GM12878 (cell line): ENCODE data around the gene SLC16A6. TPM values are rescaled to one million over a fixed set of nuclear protein-coding genes. Genes with fewer than 3 reads are reported as not detected.
"Not testable (repeated sequence)": the region's sequence is repeated elsewhere in the genome, so short reads cannot be mapped to it uniquely, and the experiment has no call there.

ENCODE experiments used
- ATAC-seq: fragments of 200-7000 bp; cut with Tn5 transposase; 3 replicates; pipeline ENCODE4 v1.9.1; 2020; ENCODE audit warnings: mild to moderate bottlenecking, moderate library complexity
- BruUV-seq: library from RNA; stranded (reverse); fragments of 400-500 nt; replicated peaks from 2 replicates; lab custom pipeline; 2021; lab: Mats Ljungman, UMichigan
- CTCF ChIA-PET: fragments of 300-600 bp; sonication (Branson Sonifier 250); formaldehyde crosslinking; extraction: SDS; loops from one replicate; lab custom pipeline; 2021; ENCODE audit warnings: inconsistent platforms; lab: Yijun Ruan, JAX
- POLR2A ChIA-PET: fragments of 350-600 bp; formaldehyde crosslinking; extraction: SDS; loops from one replicate; lab custom pipeline; 2021; ENCODE audit warnings: inconsistent platforms; lab: Charles Lee
- RAD21 ChIA-PET: fragments of 300-600 bp; sonication (Branson Sonifier 250); formaldehyde crosslinking; loops from one replicate; lab custom pipeline; 2023; ENCODE audit warnings: antibody characterized with exemption; ENCODE audit not compliant: unreplicated experiment; lab: Charles Lee
- SMC1A ChIA-PET: fragments of 300-600 bp; sonication (Branson Sonifier 250); formaldehyde crosslinking; loops from one replicate; lab custom pipeline; 2023; ENCODE audit not compliant: unreplicated experiment, uncharacterized antibody; lab: Charles Lee
- DNase-seq: peaks from one replicate; pipeline ENCODE4 v3.0.0-alpha.2; 2011; ENCODE audit warnings: low read depth, low spot score
- FAIRE-seq: peaks from 3 replicates; lab custom pipeline; 2011; peaks lifted over from hg19 to GRCh38; lab: Jason Lieb, UNC
- H2AFZ ChIP-seq: 2 replicates; pipeline ENCODE4 v1.6.0; 2011; ENCODE audit warnings: low read depth, low read length, control low read depth; ENCODE audit not compliant: control insufficient read depth
- H3K27ac ChIP-seq: 2 replicates; pipeline ENCODE4 v1.5.1; 2011; ENCODE audit warnings: control low read depth; ENCODE audit not compliant: control insufficient read depth, insufficient read depth
- H3K27me3 ChIP-seq, 2 experiments: replicated peaks in 1 of 2; 2 replicates each; pipeline versions ENCODE4 v1.6.0 to v1.6.1; 2011; ENCODE audit warnings: low read length in 1 of 2; ENCODE audit not compliant: control insufficient read depth in 2 of 2, insufficient read depth in 2 of 2
- H3K36me3 ChIP-seq, 2 experiments: 2 replicates each; pipeline ENCODE4 v1.5.1; 2011; ENCODE audit warnings: low read length in 1 of 2; ENCODE audit not compliant: control insufficient read depth in 2 of 2, insufficient read depth in 2 of 2
- H3K4me1 ChIP-seq: 2 replicates; pipeline ENCODE4 v1.6.1; 2011; ENCODE audit warnings: mild to moderate bottlenecking, low read length, moderate library complexity, mixed read lengths; ENCODE audit not compliant: control insufficient read depth, insufficient read depth
- H3K4me2 ChIP-seq: 2 replicates; pipeline ENCODE4 v1.6.0; 2011; ENCODE audit warnings: control low read depth; ENCODE audit not compliant: control insufficient read depth, insufficient read depth
- H3K4me3 ChIP-seq: fragments of 200-600 bp; sonication (generic); 2 replicates; pipeline ENCODE4 v1.5.1; 2016
- H3K79me2 ChIP-seq: 2 replicates; pipeline ENCODE4 v1.6.0; 2011; ENCODE audit warnings: low read length; ENCODE audit not compliant: control insufficient read depth, insufficient read depth
- H3K9ac ChIP-seq: 2 replicates; pipeline ENCODE4 v1.8.0; 2011; ENCODE audit warnings: low read length, control low read depth, mixed read lengths; ENCODE audit not compliant: control insufficient read depth, insufficient read depth
- H3K9me3 ChIP-seq: replicated peaks from 3 replicates; pipeline ENCODE4 v1.5.1; 2011; ENCODE audit warnings: mild to moderate bottlenecking, low read length; ENCODE audit not compliant: control insufficient read depth, insufficient read depth
- H4K20me1 ChIP-seq: 2 replicates; pipeline ENCODE4 v1.6.0; 2011; ENCODE audit not compliant: control insufficient read depth, insufficient read depth
- ATF7 ChIP-seq: fragments of 450-650 bp; IDR thresholded peaks from 2 replicates; pipeline ENCODE4 v1.6.1; 2016; ENCODE audit warnings: low read depth, mild to moderate bottlenecking
- CEBPB ChIP-seq, 2 experiments: fragments of 150-350 bp in 1 of 2; IDR thresholded peaks; 2 replicates each; pipeline ENCODE4 v1.6.1; 2012 to 2014; ENCODE audit warnings: low read depth in 2 of 2, low read length in 2 of 2, borderline replicate concordance in 1 of 2, inconsistent platforms in 1 of 2
- EED ChIP-seq: sonication (generic); IDR thresholded peaks from 2 replicates; pipeline ENCODE4 v1.6.1; 2016; ENCODE audit warnings: antibody characterized with exemption, low read depth
- EP300 ChIP-seq, 2 experiments: fragments of 150-350 bp in 1 of 2; IDR thresholded peaks; 2 replicates each; pipeline ENCODE4 v1.6.1; 2011 to 2012; ENCODE audit warnings: low read depth in 2 of 2, low read length in 2 of 2, borderline replicate concordance in 1 of 2, improper control_type of control experiment in 1 of 2, inconsistent platforms in 1 of 2; ENCODE audit not compliant: control insufficient read depth in 1 of 2
- KLF5 ChIP-seq: fragments of 450-650 bp; IDR thresholded peaks from 2 replicates; pipeline ENCODE4 v1.6.1; 2014; ENCODE audit warnings: mild to moderate bottlenecking; ENCODE audit not compliant: partially characterized antibody
- MTA2 ChIP-seq: fragments of 450-650 bp; IDR thresholded peaks from 2 replicates; pipeline ENCODE4 v1.6.1; 2016; ENCODE audit warnings: low read depth, mild to moderate bottlenecking, moderate library complexity
- MXI1 ChIP-seq: fragments of 150-350 bp; IDR thresholded peaks from 2 replicates; pipeline ENCODE4 v1.6.1; 2011; ENCODE audit warnings: low read depth, mild to moderate bottlenecking, inconsistent platforms, low read length, improper control_type of control experiment
- POU2F2 ChIP-seq: IDR thresholded peaks from 3 replicates; pipeline ENCODE4 v1.6.1; 2011; ENCODE audit warnings: low read depth, mild to moderate bottlenecking, low read length, borderline replicate concordance
- SP1 ChIP-seq: IDR thresholded peaks from one replicate; pipeline ENCODE4 v1.6.1; 2011; ENCODE audit warnings: low read depth, low read length
- SPI1 ChIP-seq: IDR thresholded peaks from 2 replicates; pipeline ENCODE4 v1.6.1; 2011; ENCODE audit warnings: low read depth, mild to moderate bottlenecking, low read length, moderate library complexity, borderline replicate concordance; ENCODE audit not compliant: insufficient read depth
- TCF12 ChIP-seq: IDR thresholded peaks from 2 replicates; pipeline ENCODE4 v1.6.1; 2011; ENCODE audit warnings: low read depth, mild to moderate bottlenecking, low read length
- TCF3 ChIP-seq: IDR thresholded peaks from 2 replicates; pipeline ENCODE4 v1.6.1; 2012; ENCODE audit warnings: low read depth, mild to moderate bottlenecking, low read length, borderline replicate concordance; ENCODE audit not compliant: insufficient read depth
- WGBS: methylation state at CpG from one replicate; pipeline ENCODE4 v1.1.6; 2016; ENCODE audit warnings: low lambda C conversion rate; ENCODE audit not compliant: insufficient replicate concordance, insufficient coverage; ENCODE audit errors: missing lambda C conversion rate; 5-methylcytosine and 5-hydroxymethylcytosine counted together
- in situ Hi-C: fragments of 300-500 bp; cut with MboI; formaldehyde crosslinking; loops from 9 replicates; pipeline ENCODE4 v1.14.3; 2018; ENCODE audit warnings: mixed read lengths
- intact Hi-C: fragments of 100-400 bp; cut with micrococcal nuclease; formaldehyde crosslinking; loops from one replicate; pipeline ENCODE4 v1.14.2; 2022; ENCODE audit not compliant: unreplicated experiment
- polyA plus RNA-seq, 11 experiments: library from polyadenylated mRNA; depleted of rRNA in 4 of 11; unstranded in 6 of 11; stranded (reverse) in 5 of 11; fragments of >200 nt; fragmentation: Nextera tagmentation in 4 of 11; fragmentation: Illumina TruSeq in 1 of 11; extraction: Ambion mirVana in 4 of 11; extraction: Trizol in 1 of 11; gene quantifications; 1 replicate in 1 of 11; 2 replicates in 10 of 11; pipeline versions ENCODE4 v1.2.1 to v1.2.3, GENCODE V29; 2011 to 2016; ENCODE audit warnings: inconsistent platforms in 2 of 11, missing spikeins in 2 of 11, low read depth in 1 of 11
- total RNA-seq, 4 experiments: library from RNA; depleted of rRNA in 3 of 4; stranded (reverse); fragments of >200 nt in 3 of 4; fragmentation: Illumina TruSeq in 1 of 4; extraction: Trizol in 1 of 4; gene quantifications; 2 replicates each; pipeline versions ENCODE4 v1.2.1 to v1.2.3, GENCODE V29; 2013 to 2021

SLC16A6 gene
- total and polyA plus RNA-seq, 10 of the 15 experiments (the other 5 are each of a cell fraction or from before 2014, with no cell fraction given), result 2.4 to 8.8 (median 6.0) TPM

- TF ChIP-seq TCF12, result peak; percentile 84
- TF ChIP-seq MXI1, result peak; percentile 71
- peak; percentile 54; the same call in 1 of the 2 replicates for TF ChIP-seq TCF3
- TF ChIP-seq EED, result peak; percentile 32; the same call in 1 of the 2 replicates
- TF ChIP-seq SP1, result peak; percentile 26
- TF ChIP-seq KLF5, result peak; percentile 54
- peak; percentile 49; the same call in 1 of the 3 replicates for TF ChIP-seq POU2F2
- peak; percentile 87 for TF ChIP-seq ATF7
- peak in 1 of 2 experiments; percentile 26; a peak in 1 of 4 replicates for TF ChIP-seq CEBPB (IDR thresholded peaks at IDR 0.05; ENCODE audit: borderline replicate concordance in 1 of 2, low read depth in 2 of 2, low read length in 2 of 2)
- TF ChIP-seq SPI1, result peak; percentile 95
- TF ChIP-seq MTA2, result peak; percentile 73; the same call in 1 of the 2 replicates
These were observed 53.4 kb downstream of the SLC16A6 start (continued) for GRCh38 chr17:68237369-68238163.

GRCh38 chr17:68235336-68235791 lies 55.6 kb downstream of the SLC16A6 start:
- peak; percentile 2 for ATAC-seq
- BruUV-seq, H3K27me3 ChIP-seq, H3K9me3 ChIP-seq, H4K20me1 ChIP-seq, H3K79me2 ChIP-seq, intact Hi-C loops, DNase-seq, FAIRE-seq, in situ Hi-C loops, H3K4me3 ChIP-seq, H3K36me3 ChIP-seq: not testable (repeated sequence)
- SMC1A ChIA-PET, result interaction anchor here (1.7 to 2.3 kb wide), 3 partner anchors 10 to 23 kb away, joined by 6 to 11 read pairs (median 9); partner anchors contain the start of gene AMZ2
- TF ChIP-seq EP300 (IDR thresholded peaks at IDR 0.05; ENCODE audit: borderline replicate concordance in 1 of 2, control insufficient read depth in 1 of 2, low read depth in 2 of 2, low read length in 2 of 2), result peak in 1 of 2 experiments; percentile 7; a peak in 1 of 4 replicates
- H2AFZ ChIP-seq, result peak overlapping the region; percentile 65
- CTCF ChIA-PET, result interaction anchor here (1.1 to 5.1 kb wide), 3 partner anchors 13 to 29 kb away, joined by 3 to 32 read pairs (median 4); partner anchors contain the start of gene AMZ2
- peak overlapping the region; percentile 15 for H3K4me2 ChIP-seq
- H3K4me1 ChIP-seq, result peaks cover 41% of the 10 kb centered on the region
- POLR2A ChIA-PET, result interaction anchor here (0.7 to 5.5 kb wide), 4 partner anchors 13 to 224 kb away, joined by 3 to 66 read pairs (median 31); partner anchors contain the start of genes AMZ2 and WIPI1
- peak overlapping the region; percentile 70 for H3K27ac ChIP-seq
- 84% methylated on average over 11 of the region's 11 CpGs for WGBS
- RAD21 ChIA-PET, result interaction anchor here (0.7 kb wide), 1 partner anchor 225 kb away, joined by 3 read pairs; no protein-coding TSS in a partner anchor
- peak overlapping the region; percentile 38 for H3K9ac ChIP-seq
